ENCODE data around the gene TPMT.
A peak's percentile ranks its signal among the peaks of the same experiment; 100 is the strongest.
"Not testable (repeated sequence)": the region's sequence is repeated elsewhere in the genome, so short reads cannot be mapped to it uniquely, and the experiment has no call there.

Gene TPMT

DNA sequence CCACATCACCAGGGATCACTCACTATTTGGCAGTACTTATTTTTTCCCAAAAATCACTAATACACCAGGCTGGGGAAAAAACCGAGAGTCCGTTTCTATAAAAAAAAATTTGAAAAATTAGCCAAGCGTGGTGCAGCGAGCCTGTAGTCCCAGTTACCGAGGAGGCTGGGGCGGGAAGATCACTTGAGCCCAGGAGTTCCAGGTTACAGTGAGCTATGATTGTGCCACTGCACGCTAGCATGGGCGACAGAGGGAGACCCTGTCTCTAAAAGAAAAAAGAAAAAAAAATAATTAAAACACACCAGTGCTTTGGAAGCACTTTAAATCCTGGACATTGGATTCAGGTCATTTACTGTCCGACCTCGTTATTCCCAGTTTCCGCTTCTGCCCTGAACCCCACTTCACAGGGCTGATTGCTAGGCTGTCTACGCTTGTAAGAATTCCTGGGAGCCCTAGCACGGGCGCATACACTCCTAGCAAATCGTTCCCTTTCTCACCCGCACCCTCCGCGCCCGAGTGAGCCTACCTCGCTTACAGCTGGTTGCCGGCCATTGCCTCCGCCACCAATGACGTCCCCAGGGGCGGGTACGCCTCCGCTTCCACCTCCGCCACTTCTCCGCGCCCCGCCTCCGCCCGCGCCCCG, at the start of gene TPMT:
Gene TPMT (minus strand): TSS at position 571 of the 643 bp plus-strand sequence. CDS start 5,950 bp downstream, outside the sequence.
- DNase-seq: peak; percentile 85

DNA sequence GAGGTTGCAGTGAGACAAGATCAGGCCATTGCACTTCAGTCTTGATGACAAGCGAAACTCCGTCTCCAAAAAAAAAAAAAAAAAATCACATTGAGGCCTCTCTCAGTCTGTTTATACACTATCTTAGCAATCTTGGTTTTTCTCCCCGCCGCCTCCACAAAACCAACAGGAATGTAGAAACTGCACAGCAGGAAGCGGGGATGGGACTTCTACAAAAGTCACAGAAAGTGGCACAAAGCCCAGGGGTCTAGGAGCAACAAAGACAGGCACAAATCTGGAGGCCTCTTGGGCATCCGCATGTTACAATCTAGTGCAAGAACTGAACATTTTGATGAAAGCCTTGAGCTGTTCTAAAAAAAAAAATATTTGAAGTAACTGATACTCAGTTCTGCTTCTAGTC, 48.9 kb upstream of the TPMT start:
- no peak for DNase-seq

- no peak for DNase-seq
Observed at GRCh38 chr6:18192026-18192425, 37.1 kb upstream of the TPMT start.

DNA sequence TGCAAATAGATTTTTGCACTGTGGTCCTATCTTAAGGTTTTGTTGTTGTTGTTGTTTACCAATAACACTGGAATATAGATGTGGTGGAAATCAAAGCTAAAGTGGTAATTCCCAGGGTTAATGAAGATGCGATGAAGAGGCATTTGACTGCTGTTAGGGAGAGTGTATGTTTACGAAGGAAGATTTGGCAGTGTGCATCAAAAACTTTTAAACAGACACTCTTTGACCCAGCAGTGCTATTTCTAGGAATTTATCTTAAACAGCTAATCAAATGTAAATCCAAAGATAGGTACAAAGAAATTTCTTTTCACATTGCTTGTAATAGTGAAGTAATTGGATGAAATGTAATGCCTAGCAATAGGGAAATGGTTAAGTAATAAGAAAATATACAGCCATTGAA, 34.3 kb upstream of the TPMT start:
- DNase-seq: no peak

DNA sequence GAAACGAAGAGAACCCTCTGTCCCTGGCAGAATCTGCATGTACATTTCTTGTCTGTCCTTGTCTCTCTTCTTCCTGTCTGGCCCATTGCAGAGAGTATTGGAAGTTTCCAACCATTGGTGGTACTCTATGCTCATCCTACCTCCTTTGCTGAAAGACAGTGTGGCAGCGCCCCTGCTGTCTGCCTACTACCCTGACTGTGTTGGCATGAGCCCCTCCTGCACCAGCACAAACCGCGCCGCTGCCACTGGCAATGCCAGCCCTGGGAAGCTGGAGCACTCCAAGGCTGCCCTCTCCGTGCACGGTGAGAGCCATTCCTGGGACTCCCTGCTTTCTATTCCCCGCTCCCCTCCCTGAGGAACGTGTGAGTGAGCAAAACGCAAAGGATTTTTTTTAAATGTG, 32.8 kb upstream of the TPMT start:
- no peak for DNase-seq

DNA sequence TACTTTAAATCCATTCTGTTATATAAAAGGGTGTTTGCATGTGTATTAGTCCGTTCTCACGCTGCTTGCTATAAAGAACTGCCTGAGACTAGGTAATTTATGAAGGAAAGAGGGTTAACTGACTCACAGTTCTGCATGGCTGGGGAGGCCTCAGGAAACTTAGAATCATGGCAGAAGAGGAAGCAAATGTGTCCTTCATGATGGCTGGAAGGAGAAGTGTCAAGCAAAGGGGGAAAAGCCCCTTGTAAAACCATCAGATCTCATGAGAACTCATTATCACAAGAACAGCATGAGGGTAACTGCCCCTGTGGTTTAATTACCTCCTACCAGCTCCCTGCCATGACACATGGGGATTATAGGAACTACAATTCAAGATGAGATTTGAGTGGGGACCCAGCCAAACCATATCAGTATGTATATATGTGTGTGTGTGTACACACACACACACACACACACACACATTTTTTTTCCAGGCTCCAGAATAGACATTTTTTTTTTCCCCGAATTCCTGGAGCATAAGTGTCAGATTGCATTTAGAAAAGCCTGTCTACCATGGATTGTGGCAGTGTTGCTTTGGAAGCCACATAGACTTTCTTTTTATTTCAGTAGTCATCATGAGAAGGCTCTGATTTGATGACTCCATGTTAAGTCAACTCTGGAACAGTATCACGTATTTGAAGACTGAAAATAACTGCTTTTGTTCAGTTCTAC, 31.8 kb upstream of the TPMT start:
- no peak for DNase-seq

DNA sequence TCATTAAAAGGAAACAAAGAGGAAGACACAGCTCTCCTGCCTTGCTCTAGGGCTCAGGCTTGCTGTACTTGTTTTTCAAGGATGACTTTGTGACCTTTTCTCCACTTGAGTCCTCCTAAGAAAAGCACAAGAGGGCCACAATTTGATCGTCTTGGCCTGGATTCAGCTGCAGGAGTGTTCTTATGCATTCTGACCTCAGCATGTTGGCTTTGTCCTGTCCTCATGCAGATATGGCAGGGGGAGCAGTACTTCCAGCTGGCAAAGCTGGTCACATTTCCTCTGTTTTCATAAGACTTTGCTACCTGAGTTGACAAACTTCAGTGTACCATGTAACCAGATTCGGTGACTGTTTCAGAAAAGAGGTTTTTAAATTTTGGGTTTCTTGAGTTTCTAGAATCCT, 31.2 kb upstream of the TPMT start:
- DNase-seq: no peak

- no peak for DNase-seq
Observed at GRCh38 chr6:18185624-18186023, 30.7 kb upstream of the TPMT start.

DNA sequence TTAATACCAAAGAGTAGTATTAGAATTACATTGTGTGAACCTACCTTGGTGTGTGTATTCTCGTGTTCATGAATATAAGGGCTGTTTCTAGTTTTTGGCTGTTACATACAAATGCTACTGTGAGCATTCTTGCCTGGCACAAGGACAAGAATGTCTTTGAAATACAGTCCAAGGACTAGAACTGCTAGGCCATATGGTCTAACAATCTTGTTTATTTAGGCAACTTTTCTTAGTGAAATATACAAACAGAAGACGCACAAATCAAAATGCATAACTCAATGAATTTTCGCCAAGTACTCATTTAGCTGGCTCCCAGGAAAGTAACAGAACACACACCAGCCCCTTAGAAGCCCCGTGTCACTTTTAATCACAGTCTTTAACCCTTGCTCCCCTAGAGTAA, 28.9 kb upstream of the TPMT start:
- no peak for DNase-seq

- DNase-seq: no peak
Observed at GRCh38 chr6:18182568-18182967, 27.7 kb upstream of the TPMT start.

DNA sequence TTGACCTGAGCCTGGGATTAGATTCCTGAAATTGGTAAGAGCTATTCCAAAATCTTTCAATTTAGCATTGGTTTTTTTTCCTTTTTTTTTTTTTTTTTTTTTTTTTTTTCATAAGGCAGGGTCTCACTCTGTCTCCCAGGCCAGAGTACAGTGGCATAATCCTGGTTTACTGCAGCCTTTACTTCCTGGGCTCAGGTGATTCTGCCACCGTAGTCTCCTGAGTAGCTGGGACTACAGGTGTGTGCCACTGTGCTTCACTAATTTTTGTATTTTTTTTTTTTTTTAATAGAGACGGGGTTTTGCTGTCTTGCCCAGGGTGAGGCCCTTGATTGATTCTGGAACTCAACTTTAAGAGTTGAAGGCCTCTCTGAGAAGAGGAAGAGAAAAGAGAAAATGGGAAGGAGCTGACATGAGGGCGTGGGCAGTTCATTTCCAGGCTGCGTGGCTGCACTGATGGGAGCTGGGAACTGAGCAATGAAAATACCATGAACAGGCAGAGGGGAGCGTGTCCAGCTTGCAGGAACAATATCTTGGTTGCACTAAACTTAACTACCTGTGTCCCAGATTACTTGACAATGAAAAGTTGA, 25.0 kb upstream of the TPMT start:
- DNase-seq: no peak

DNA sequence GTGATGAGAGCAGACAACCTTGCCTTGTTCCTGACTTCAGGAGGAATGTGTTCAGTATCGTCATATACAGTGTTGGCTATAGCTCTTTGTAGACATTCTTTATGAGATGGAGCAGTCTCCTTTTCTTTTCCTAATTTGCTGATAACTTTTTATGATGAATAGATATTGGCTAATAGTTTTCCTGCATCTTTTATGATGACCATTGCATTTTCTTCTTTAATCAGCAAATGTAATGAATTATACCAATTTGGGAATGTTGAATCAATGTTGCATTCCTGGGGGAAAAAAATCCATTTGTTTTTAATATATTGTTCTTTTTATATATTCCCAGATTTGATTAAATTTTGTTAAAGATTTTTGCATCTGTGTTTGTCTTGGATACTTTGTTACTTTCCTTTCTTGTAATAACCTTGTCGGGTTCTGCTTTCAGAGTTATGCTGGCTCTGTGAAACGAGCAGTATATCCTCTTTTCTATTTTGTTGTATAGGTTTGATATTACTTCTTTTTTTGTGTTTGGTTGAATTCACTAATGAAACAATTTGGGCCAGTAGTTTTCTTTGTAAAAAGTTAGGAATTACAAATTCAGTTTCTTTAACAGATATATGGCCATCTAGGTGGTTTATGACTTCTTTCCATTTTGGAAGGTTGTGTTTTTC, 24.2 kb upstream of the TPMT start:
- DNase-seq: no peak

DNA sequence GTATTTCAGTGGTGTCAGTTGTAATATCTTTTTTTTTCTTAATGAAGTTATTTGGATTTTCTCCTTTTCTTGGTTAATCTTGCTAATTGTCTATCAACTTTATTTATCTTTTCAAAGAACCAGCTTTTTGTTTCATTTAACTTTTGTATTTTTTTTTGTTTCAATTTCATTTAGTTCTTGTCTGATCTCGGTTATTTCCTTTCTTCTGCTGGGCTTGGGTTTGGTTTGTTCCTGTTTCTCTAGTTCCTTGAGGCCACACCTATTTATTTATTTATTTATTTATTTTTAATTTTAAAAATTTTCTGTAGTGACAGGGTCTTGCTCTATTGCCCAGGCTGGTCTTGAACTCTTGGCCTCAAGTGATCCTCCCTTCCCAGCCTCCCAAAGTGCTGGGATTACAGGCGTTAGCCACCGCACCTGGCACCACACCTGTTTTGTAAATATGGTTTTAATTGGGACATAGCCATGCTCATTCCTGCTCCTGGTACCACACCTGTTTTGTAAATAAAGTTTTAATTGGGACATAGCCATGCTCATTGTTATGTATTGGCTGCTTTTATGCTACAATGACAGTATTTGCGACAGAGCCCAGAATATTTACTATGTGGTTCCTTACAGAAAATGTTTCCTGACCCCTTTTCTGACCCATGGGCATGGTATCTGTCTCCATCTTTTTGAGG, 22.5 kb upstream of the TPMT start:
- no peak for DNase-seq

GRCh38 chr6:18176198-18176597, 21.3 kb upstream of the TPMT start:
- not testable (repeated sequence) for DNase-seq

DNA sequence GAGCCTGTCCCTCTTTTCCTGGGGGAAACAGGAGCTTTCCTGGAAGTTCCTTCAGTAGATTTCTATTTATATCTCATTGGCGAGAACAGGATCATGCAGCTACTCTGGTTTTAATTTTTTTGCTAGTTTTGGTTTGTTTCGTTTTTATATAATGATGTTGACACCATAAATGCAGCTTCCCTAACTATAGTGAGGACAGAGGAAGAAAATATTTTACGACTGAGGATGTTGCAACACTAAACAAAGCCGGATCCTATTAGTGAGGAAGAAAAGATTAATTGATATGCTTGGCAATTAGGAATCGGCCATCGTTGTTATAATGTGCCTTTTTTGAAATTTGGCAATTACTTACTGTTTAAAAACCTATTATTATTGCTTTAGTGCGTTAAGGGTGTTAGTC, 17.0 kb upstream of the TPMT start:
- DNase-seq: no peak

DNA sequence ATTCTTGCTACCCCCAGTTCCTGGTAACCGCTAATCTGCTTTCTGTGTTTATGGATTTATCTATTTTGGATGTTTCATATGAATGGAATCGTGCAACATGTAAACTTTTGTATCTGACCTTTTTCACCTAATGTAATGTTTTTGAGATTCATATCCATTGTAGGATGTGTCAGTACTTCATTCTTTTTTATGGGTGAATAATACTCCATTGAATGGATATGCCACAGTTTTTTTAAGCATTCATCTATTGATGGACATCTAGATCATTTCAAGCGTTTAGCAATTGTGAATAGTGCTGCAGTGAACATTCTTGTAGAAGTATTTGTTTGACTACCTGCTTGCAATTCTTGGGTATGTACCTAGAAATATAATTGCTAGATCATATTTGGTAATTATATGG, 13.4 kb upstream of the TPMT start:
- no peak for DNase-seq

GRCh38 chr6:18166312-18167036, 11.6 kb upstream of the TPMT start:
- no peak for DNase-seq

- no peak for DNase-seq
Observed at GRCh38 chr6:18165751-18166150, 10.9 kb upstream of the TPMT start.

- DNase-seq: no peak
Observed at GRCh38 chr6:18162401-18162800, 7.5 kb upstream of the TPMT start.

GRCh38 chr6:18161431-18161830, 6.6 kb upstream of the TPMT start:
- no peak for DNase-seq

GRCh38 chr6:18160911-18161310, 6.0 kb upstream of the TPMT start:
- DNase-seq: no peak

- peak; percentile 50 for DNase-seq
Observed at GRCh38 chr6:18155864-18156421, 1.1 kb upstream of the TPMT start.

Measured in NCI-H2081 treated with DMSO at 0.1 percent for 48 hours (cell line).